ENCODE measurements around the gene CTNNB1.

CTNNB1 gene

DNA sequence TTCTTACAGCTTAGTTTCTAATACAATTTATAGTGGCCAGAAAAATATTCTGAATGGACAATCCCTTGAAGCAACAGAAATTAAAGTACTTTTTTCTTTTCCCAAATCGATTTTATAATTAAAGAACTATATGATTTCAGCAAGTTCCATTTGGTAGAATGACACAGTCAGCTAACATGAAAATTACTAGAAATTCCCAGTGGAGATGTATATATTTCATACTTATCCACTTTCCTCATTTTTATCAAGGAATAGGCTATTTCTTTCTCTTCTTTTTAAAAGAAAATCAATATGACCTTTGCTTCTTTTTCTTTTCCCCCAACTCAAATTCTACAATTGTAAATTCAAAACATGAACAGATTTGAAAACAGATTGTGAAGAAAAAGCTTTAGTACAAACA, 6.4 kb upstream of the CTNNB1 start:
- no peak for DNase-seq (ENCODE audit: low read depth, low spot score)

DNA sequence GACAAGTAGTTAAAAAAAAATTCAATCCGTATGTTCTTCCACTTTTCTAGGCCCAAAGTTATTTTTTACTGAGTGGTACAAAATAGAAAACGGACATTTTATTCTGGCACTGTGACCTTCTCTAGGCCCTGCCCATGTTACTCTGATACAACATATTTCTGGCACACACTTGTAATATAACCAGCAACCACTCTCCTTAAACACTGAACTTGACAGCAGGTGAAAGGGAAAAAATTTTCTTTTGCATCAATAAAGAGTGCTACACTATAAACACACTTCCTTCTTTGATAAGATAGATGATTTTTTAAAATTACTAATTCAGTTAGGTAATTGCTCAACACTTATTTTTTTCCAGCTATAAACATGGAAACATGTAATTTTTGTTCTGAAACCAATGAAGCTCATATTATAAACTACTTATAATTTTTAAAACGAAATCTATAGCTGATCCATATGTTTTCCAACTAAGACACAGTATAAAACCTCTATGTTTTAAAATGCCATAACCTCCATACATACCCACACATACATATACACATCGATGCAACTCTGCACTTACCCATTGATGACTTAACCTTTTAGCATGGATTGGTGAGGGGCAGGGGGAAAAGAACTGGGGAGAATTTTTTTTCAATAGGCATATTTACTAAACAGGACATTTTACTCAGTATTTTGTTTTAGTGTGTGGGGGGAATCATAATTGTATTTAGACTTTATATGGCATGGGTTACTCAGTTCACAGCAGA, 5.3 kb upstream of the CTNNB1 start:
- DNase-seq (ENCODE audit: low read depth, low spot score): no peak

DNA sequence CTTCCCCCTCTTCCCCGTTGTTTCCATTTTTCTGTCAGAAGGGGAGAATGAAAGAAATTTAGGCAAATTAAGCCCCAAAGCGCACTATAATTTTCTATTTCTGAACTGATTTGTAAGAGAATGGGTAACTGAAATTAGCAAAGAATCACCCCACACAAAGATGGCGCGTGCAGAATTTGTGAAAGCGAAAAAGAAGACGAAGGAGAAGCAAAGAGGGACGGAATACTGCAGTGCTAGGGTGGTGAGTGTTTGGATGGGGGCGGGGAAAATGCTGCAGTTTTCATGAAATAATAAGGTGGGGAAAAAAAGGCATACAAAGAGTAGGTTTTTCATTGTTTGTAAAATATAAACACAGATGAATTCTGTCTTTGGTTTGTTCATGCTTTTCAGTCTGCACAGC, 4.6 kb upstream of the CTNNB1 start:
- DNase-seq (ENCODE audit: low read depth, low spot score): no peak

DNA sequence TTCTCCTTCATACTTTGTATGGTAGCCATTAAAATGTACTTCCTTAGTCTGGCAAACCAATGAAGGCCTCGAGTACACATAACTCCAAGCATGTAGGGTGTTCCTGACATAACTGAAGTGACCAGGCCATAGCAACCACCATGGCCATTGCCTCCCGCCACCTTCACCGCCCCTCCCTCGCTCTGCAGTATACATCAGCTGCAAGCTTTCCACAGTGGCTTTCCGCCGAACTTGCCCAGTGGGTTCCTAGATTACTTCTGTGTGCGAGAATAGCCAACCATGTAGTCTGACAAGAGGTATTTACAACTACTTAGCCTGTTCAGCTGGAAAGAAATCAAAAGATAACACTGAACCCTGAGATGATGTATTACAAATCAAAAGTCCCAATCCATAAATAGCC, 3.4 kb upstream of the CTNNB1 start:
- no peak for DNase-seq (ENCODE audit: low read depth, low spot score)

DNA sequence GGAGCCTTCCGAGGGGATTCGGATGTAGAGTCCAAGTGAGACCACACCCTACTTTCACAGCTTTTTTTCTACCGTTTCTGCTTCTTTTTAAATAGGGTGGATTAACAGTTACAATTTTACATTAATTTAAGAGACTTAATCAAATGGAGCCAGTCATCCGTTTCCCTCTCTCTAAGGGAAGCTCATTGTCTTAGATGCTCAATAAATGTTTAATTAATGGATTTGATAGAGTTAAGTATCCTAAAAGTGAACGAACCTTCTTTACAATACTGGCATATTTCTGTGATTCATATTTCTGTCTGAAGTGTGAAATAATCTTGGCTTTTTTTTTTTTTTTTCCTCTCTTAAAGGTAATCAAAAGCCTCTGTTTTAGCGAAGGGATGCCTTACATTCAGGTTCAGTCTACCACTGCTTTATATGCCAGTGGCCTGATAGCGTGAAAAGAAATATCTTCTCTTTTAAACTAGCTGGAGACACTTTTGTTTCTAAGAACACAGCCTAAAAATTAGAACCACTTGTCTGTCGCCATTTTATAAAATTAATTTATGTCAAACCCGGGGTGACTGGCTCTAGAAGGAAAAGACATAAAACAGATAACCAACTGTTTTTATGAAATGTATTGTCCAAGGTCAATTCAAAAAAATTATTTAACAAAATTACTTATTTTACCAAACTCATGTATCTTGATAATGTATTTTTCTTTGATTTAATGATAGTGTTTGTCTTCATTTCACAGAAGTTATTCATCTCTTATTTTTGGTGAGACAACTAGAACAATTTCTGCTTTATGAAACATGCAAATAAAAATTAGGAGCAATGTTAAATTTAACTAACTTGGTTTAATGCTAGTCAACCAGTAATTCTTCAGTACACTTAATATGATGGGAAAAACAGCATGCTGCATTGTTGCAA, 2.5 kb upstream of the CTNNB1 start:
- no peak for DNase-seq (ENCODE audit: low read depth, low spot score)

DNA sequence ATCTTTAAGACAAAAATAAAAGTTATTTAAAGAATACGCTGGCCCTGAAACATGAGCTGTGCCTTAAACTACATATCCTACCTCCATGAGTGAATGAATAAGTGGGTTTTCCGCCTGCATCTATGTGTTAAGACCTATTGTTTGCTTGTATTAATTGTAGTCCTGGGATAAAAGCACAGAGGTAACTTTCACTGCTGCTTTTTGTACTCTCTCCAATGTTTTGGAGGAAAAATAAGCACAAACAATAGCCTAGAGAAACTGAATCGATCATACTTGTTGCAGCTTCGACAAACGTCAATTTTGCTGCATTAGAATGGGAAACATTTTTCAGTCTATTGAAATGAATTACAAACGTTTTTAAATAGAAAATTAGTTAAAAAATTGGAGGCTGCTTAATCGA, 1.3 kb upstream of the CTNNB1 start:
- no peak for DNase-seq (ENCODE audit: low read depth, low spot score)

DNA sequence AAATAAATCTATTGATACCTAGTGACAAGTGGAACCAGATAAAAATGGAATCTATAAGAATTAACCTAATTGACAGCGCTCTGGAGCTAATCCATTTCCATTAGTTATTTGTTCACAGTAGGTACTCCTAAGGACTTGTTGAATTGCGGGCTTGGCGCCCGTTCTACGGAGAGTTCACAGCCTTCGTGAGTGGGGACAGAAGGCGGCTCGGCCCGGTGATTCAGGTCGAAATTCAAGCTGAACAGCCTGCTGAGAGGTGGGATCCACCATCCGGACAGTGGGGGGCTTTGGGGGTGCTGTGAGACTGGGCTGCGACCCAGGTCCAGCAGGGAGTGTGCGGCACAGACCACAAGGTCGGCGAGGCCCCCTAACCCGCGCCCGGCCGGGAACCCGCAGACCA, 779 bp upstream of the CTNNB1 start:
- DNase-seq (ENCODE audit: low read depth, low spot score): no peak

DNA sequence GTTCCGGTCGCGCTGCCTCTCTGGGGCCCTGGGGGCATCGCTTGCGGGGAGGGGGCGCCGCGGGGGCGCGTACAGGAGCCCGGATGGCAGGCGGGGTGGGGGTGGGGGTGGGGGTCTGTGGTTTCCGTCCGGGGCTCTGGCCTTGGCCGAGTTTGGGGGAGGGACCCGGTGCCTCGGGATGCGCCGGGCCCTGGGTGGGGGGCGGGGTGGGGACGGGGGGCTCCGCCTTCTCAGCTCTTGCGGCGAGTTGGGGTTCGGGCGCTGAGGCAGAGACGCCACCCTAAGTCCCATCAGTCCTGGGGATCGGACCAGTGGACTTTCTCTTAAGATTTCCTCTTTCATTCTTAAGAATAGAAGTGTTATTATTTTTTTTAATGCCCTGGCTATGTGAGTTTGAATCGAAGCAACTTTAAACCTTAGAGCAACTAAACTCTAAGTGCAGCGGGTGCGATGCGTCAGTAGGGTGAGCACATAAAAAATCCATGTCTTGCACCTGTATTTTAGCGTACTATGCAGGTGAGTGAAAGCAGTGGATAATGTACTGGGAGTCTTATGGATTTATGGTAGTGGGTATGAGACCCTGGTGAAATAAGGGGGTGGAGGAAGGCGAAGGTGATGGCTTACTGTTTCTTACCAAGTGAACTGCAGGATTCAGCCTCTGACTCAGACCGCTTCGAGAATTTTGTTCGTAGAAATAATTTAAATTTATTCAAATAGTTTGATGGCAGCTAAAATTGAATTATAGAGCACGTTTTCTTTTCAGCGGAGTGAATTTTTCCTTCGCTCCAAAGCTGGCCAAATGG, 762 bp downstream of the CTNNB1 start:
- no peak for DNase-seq (ENCODE audit: low read depth, low spot score)

DNA sequence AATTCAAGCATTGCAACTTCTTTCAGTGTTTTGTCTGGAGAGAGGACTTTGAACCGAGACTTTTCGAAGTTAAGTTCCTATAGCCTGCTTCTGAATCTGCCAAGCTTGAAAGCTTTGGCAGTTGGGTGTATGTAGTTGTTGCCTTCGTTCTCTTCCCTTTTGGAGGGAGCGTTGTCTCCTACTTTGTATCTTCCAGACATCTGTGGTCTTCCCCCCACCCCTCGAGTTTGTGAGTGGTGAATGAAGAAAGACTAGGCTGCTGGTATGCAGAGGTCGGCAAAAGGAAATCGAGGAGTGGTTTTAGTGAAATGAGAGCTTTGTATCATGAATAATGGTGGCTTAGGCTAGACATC, 1.3 kb downstream of the CTNNB1 start:
- DNase-seq (ENCODE audit: low read depth, low spot score): no peak

DNA sequence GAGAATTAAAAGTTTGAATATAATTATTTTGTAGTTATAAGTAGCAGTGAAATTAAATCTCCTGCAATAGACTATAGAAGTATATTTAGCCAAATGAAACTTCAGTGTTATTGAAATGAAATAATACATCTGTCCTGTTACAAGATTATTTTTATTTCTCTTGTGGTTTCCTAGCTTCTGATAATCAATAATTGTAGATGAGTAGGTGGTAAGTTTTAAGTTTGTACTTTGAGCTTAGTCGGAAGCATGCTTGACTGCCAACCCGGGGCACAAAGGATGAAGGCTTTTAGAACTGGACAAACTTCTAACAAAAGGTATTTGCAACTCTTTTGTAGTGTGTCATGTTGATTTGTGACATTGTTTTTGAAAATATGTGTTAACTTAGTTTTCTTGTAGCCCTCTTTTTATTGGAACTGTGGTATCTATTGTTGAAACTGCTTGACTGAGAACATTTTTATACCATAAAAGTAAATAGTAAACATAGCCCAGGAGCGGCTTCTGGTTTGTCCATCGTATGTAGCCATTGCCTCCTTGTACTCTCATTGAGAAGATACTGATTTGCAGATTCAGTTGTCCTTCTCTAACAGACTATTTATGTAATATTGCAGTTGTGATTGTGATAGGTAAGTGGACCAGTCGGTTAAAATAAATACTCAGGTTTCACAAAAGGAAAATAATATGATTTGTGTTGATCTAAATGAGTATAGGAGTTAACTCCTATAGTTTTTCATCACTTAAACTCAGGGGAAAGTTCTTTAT, 2.9 kb downstream of the CTNNB1 start:
- DNase-seq (ENCODE audit: low read depth, low spot score): no peak

DNA sequence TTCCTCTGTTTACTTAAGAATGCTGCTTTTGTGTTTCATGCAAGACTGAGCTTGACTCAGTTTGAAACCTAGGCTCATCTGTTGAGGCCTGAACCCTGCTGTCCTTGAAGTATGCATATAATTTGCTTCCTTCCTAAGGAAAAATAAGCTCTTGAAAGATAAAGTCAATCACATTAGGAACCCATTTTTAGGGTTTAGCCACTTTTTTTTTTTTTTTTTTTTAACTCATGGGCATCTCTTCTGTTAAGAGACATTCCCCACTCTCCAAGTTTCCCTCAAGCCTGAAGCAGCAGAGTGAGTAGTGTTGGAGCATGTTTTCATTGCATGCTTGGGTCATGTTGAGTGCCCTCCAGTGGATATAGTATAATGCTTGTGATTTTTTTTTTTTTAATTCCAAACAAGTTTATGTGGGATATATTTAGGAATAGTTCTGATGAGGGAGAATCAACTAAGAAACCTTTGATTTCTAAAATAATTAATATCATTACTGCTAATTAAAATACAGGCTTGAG, 3.6 kb downstream of the CTNNB1 start:
- DNase-seq (ENCODE audit: low read depth, low spot score): no peak

DNA sequence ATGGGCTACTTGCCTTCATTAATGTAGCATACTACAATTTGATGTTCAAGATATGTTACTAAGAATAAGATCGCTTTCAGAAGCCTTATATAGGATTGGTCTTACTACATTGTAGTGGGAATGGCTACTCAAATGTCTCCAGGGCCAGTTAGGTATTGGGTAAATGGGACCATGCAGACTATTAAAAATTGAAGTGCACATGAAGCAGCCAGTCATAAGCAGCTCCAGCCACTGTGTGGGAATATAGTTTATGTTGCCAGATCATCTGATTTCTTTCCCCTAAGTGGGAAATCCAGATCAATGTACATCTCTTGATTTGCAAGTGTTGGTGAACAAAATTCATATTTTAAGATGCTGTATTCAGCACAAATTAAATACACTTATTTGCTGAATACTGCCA, 5.1 kb downstream of the CTNNB1 start:
- no peak for DNase-seq (ENCODE audit: low read depth, low spot score)

DNA sequence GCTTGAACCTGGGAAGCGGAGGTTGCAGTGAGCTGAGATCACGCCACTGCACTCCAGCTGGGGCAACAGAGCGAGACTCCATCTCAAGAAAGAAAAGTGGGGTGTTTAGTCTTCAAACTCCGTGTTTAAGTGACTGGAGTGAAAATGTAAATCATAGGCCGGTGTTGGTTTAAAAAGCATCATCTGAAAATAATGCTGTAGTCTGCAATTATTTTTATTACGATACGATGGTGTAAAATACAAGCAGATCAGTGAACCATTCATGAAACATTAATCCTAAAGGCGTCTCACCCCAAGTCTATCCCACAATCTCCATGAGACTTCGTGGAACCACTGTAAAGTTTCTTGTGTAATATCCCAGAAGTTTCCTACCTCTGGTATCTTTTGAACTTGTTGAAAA, 6.3 kb downstream of the CTNNB1 start:
- no peak for DNase-seq (ENCODE audit: low read depth, low spot score)

DNA sequence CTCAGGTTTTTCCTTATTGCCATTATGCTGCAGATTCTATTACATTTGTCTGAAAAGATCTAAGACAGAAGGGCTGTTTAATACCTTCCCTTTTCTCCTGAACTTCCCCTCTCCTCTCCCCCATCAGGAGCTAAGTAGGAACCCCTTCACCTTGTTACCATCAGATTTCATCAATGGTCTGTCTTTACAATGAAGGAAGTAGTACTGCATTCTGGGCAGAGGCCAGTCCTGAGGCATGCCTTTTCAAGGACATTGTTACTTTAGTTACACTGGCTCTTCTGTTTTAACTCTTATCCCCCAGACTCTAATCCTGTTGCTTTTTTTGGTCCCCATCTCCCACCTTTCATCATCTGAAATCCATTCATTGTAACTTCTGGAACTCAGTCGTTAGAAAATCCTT, 8.1 kb downstream of the CTNNB1 start:
- DNase-seq (ENCODE audit: low read depth, low spot score): no peak

DNA sequence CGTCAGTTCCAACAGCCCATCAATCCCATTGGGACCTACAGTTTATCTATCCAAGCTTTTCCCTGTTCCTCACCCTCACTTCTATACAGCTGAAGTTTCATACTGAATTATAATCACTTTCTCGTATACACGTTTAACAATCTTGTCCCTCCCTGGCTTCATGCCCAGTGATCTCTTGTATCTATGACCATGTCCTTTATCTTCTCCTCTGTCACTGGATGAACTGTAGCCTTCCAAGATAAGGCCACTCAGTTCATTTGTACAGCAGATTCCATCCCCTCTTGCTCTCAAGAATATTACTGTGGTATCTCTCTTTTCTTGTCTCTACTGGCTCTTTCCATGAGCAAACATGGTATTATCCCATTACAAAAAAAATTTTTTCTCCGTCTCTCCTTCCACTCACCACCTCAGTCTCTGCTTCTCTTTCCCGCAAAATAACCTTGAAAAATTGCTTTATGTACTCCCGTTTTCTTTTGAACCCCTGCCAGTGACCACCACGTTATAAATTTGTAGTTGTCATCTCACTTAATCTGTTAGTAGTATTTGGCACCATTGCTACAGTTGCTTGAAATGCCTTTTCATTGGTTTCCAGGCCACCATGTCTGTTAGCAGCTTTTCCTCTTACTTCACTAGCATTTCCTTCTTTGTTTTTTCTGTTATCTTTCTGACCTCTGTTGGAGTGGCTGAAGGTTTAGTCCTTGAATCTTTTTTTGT, 9.4 kb downstream of the CTNNB1 start:
- no peak for DNase-seq (ENCODE audit: low read depth, low spot score)

DNA sequence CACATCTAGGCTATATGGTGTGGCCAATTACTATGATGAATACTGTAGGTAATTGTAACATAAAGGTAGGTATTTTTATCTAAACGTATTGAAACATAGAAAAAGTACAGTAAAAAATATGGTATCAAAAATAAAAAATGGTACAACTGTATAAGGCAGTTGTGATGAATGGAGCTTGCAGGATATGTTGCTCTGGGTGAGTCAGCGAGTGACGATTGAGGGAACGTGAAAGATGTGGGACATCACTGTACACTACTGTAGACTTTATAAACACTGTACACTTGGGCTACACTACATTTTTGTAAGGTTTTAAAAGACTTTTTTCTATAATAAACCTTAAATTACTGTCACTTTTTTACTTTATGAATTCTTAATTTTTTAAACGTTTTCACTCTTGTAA, 10.3 kb downstream of the CTNNB1 start:
- DNase-seq (ENCODE audit: low read depth, low spot score): no peak

DNA sequence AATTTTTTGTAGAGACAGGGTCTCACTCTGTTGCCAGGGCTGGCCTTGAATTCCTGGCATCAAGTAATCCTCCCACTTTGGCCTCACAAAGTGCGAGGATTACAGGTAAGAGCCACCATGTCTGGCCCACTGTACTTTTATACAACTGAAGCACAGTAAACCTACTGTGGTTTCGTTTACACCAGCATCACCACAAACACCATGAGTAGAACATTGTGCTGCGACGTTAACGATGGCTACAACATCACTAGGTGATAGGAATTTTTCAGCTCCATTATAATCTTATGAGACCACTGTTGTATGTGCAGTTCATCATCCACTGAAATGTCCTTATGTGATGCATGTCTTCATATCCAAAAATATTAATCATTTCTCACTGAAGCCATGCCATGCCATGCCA, 11.7 kb downstream of the CTNNB1 start:
- no peak for DNase-seq (ENCODE audit: low read depth, low spot score)

DNA sequence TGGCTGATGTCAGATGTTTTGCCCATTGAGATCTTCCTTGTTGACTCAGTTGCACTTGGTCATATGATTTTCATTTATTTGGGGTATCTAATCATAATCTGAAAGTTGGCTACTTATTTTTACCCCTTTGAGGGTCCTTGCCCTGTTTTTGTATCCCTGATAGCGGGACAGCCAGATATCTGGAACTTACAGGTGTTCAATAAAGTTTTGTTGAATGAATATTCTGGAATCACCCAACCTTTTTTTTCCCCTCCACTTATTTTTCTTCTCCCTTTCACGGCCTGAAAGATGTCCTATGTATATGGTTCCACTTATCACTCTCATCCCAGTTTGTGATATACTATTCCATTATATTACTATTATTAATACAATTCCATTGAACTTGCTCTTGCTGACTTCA, 12.8 kb downstream of the CTNNB1 start:
- no peak for DNase-seq (ENCODE audit: low read depth, low spot score)

DNA sequence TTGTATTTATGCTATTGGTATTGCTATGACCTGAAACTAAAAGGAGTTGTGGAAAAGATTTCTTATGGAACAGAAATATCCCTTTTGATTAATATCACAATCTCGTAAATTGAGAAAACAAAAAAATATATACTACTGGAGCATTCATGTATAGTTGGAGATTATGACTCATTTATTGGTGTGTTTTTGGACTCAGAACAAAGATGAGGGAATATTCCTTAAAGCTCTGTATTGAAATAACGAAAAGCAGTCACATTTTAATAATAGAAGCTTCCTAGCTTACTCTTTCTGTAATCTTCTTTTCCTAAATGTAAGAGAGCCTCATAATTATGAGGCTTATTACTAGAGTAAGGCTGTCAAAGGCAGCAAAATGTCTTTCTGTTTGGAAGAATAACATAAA, 14.3 kb downstream of the CTNNB1 start:
- no peak for DNase-seq (ENCODE audit: low read depth, low spot score)

DNA sequence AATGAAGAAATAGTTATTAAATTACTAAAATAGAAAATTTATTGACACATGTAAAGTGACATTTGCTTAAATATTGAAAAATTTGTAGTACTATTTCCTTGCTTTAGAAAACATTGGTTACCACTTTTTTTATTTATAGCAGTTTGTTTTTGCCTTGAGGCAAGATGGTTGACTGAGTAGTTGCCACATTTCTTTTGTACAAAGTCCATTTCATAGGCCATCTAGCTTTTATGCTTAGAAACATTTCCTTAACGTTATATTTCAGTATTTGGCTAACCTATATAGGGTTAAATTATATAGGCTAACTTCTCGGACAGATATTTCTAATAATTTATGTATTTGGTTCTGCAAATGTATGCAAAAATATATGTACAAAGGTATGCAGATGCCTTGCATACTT, 17.1 kb downstream of the CTNNB1 start:
- DNase-seq (ENCODE audit: low read depth, low spot score): no peak

DNA sequence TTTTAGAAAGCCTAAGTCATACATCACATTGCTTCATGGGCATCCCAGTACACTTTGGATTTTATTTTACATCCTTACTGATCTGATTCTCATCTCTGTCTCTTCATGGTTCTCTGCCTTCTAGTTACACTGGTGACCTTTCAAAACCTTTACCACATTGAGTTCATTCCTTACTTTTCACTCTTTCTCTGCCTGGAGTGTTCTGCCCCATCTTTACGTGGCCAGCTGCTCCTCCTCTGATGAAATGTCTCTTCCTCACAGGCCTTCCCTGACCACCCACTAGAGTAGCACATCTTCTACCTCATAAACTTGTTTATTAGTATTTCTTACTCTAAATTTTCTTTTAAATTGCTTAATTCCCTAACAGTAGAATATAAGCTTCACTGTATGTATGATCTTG, 17.7 kb downstream of the CTNNB1 start:
- no peak for DNase-seq (ENCODE audit: low read depth, low spot score)
